GM12878 (cell line): ENCODE data around the gene TNFAIP2. TPM values are rescaled to one million over a fixed set of nuclear protein-coding genes. Genes with fewer than 3 reads are reported as not detected.

Source experiments
- ATAC-seq: fragments of 200-7000 bp; cut with Tn5 transposase; 3 replicates; pipeline ENCODE4 v1.9.1; 2020; ENCODE audit warnings: mild to moderate bottlenecking, moderate library complexity
- BruUV-seq: library from RNA; stranded (reverse); fragments of 400-500 nt; replicated peaks from 2 replicates; lab custom pipeline; 2021; lab: Mats Ljungman, UMichigan
- CTCF ChIA-PET: fragments of 300-600 bp; sonication (Branson Sonifier 250); formaldehyde crosslinking; extraction: SDS; loops from one replicate; lab custom pipeline; 2021; ENCODE audit warnings: inconsistent platforms; lab: Yijun Ruan, JAX
- POLR2A ChIA-PET: fragments of 350-600 bp; formaldehyde crosslinking; extraction: SDS; loops from one replicate; lab custom pipeline; 2021; ENCODE audit warnings: inconsistent platforms; lab: Charles Lee
- RAD21 ChIA-PET: fragments of 300-600 bp; sonication (Branson Sonifier 250); formaldehyde crosslinking; loops from one replicate; lab custom pipeline; 2023; ENCODE audit warnings: antibody characterized with exemption; ENCODE audit not compliant: unreplicated experiment; lab: Charles Lee
- SMC1A ChIA-PET: fragments of 300-600 bp; sonication (Branson Sonifier 250); formaldehyde crosslinking; loops from one replicate; lab custom pipeline; 2023; ENCODE audit not compliant: unreplicated experiment, uncharacterized antibody; lab: Charles Lee
- DNase-seq: peaks from one replicate; pipeline ENCODE4 v3.0.0-alpha.2; 2011; ENCODE audit warnings: low read depth, low spot score
- FAIRE-seq: peaks from 3 replicates; lab custom pipeline; 2011; peaks lifted over from hg19 to GRCh38; lab: Jason Lieb, UNC
- H2AFZ ChIP-seq: 2 replicates; pipeline ENCODE4 v1.6.0; 2011; ENCODE audit warnings: low read depth, low read length, control low read depth; ENCODE audit not compliant: control insufficient read depth
- H3K27ac ChIP-seq: 2 replicates; pipeline ENCODE4 v1.5.1; 2011; ENCODE audit warnings: control low read depth; ENCODE audit not compliant: control insufficient read depth, insufficient read depth
- H3K27me3 ChIP-seq, 2 experiments: replicated peaks in 1 of 2; 2 replicates each; pipeline versions ENCODE4 v1.6.0 to v1.6.1; 2011; ENCODE audit warnings: low read length in 1 of 2; ENCODE audit not compliant: control insufficient read depth in 2 of 2, insufficient read depth in 2 of 2
- H3K36me3 ChIP-seq, 2 experiments: 2 replicates each; pipeline ENCODE4 v1.5.1; 2011; ENCODE audit warnings: low read length in 1 of 2; ENCODE audit not compliant: control insufficient read depth in 2 of 2, insufficient read depth in 2 of 2
- H3K4me1 ChIP-seq: 2 replicates; pipeline ENCODE4 v1.6.1; 2011; ENCODE audit warnings: mild to moderate bottlenecking, low read length, moderate library complexity, mixed read lengths; ENCODE audit not compliant: control insufficient read depth, insufficient read depth
- H3K4me2 ChIP-seq: 2 replicates; pipeline ENCODE4 v1.6.0; 2011; ENCODE audit warnings: control low read depth; ENCODE audit not compliant: control insufficient read depth, insufficient read depth
- H3K4me3 ChIP-seq: fragments of 200-600 bp; sonication (generic); 2 replicates; pipeline ENCODE4 v1.5.1; 2016
- H3K79me2 ChIP-seq: 2 replicates; pipeline ENCODE4 v1.6.0; 2011; ENCODE audit warnings: low read length; ENCODE audit not compliant: control insufficient read depth, insufficient read depth
- H3K9ac ChIP-seq: 2 replicates; pipeline ENCODE4 v1.8.0; 2011; ENCODE audit warnings: low read length, control low read depth, mixed read lengths; ENCODE audit not compliant: control insufficient read depth, insufficient read depth
- H3K9me3 ChIP-seq: replicated peaks from 3 replicates; pipeline ENCODE4 v1.5.1; 2011; ENCODE audit warnings: mild to moderate bottlenecking, low read length; ENCODE audit not compliant: control insufficient read depth, insufficient read depth
- H4K20me1 ChIP-seq: 2 replicates; pipeline ENCODE4 v1.6.0; 2011; ENCODE audit not compliant: control insufficient read depth, insufficient read depth
- CHD4 ChIP-seq: fragments of 200-600 bp; sonication (generic); IDR thresholded peaks from 2 replicates; pipeline ENCODE4 v1.6.1; 2016; ENCODE audit warnings: mild to moderate bottlenecking
- CREM ChIP-seq: IDR thresholded peaks from 2 replicates; pipeline ENCODE4 v1.6.1; 2014; ENCODE audit warnings: antibody characterized with exemption, low read depth
- NFXL1 ChIP-seq: fragments of 450-650 bp; IDR thresholded peaks from 2 replicates; pipeline ENCODE4 v1.6.1; 2017; ENCODE audit warnings: antibody characterized with exemption, mild to moderate bottlenecking, borderline replicate concordance
- SP1 ChIP-seq: IDR thresholded peaks from one replicate; pipeline ENCODE4 v1.6.1; 2011; ENCODE audit warnings: low read depth, low read length
- YY1 ChIP-seq: IDR thresholded peaks from 2 replicates; pipeline ENCODE4 v1.6.1; 2011; ENCODE audit warnings: low read depth, mild to moderate bottlenecking, low read length
- WGBS: methylation state at CpG from one replicate; pipeline ENCODE4 v1.1.6; 2016; ENCODE audit warnings: low lambda C conversion rate; ENCODE audit not compliant: insufficient replicate concordance, insufficient coverage; ENCODE audit errors: missing lambda C conversion rate; 5-methylcytosine and 5-hydroxymethylcytosine counted together
- in situ Hi-C: fragments of 300-500 bp; cut with MboI; formaldehyde crosslinking; loops from 9 replicates; pipeline ENCODE4 v1.14.3; 2018; ENCODE audit warnings: mixed read lengths
- intact Hi-C: fragments of 100-400 bp; cut with micrococcal nuclease; formaldehyde crosslinking; loops from one replicate; pipeline ENCODE4 v1.14.2; 2022; ENCODE audit not compliant: unreplicated experiment
- polyA plus RNA-seq, 11 experiments: library from polyadenylated mRNA; depleted of rRNA in 4 of 11; unstranded in 6 of 11; stranded (reverse) in 5 of 11; fragments of >200 nt; fragmentation: Nextera tagmentation in 4 of 11; fragmentation: Illumina TruSeq in 1 of 11; extraction: Ambion mirVana in 4 of 11; extraction: Trizol in 1 of 11; gene quantifications; 1 replicate in 1 of 11; 2 replicates in 10 of 11; pipeline versions ENCODE4 v1.2.1 to v1.2.3, GENCODE V29; 2011 to 2016; ENCODE audit warnings: inconsistent platforms in 2 of 11, missing spikeins in 2 of 11, low read depth in 1 of 11
- total RNA-seq, 4 experiments: library from RNA; depleted of rRNA in 3 of 4; stranded (reverse); fragments of >200 nt in 3 of 4; fragmentation: Illumina TruSeq in 1 of 4; extraction: Trizol in 1 of 4; gene quantifications; 2 replicates each; pipeline versions ENCODE4 v1.2.1 to v1.2.3, GENCODE V29; 2013 to 2021
- TF ChIP-seq, protein P1 (sequence below): IDR thresholded peaks from 2 replicates; pipeline ENCODE4 v1.6.1; 2012; ENCODE audit warnings: improper control_type of control experiment, low read depth, low read length; ENCODE audit not compliant: insufficient replicate concordance

The TNFAIP2 gene
- total and polyA plus RNA-seq, 10 of the 15 experiments (the other 5 are each of a cell fraction or from before 2014, with no cell fraction given), result 7.1 to 150 (median 74.5) TPM

DNA sequence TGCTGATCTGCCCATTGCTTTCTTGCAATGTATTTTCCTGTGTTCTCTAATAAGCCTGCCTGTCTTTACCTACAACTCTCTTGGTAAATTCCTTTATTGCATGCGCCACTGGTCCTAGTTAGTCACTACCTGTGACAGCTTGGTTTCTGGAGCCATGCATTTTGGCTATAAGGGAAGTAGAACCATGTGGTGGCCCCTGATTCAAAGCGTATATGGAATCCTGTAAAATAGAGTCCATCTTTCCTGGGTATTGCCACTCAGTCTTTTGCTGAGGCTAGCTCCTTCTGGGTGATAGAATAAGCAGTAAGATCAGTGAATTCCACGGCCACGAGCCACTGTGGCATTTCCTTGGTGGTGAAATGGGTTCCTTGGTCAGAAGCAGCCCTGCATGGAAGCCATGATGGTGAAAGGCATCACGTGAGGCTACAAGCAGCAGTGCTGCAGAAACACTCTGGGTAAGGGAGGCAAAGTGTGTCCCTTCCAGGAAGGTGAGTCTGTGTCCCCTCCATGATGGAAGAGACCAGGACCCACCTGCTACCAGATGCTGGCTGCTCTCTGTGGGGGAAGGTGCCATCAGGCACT, 19.6 kb downstream of the TNFAIP2 start:
- POLR2A ChIA-PET, result interaction anchor here (0.6 to 2.0 kb wide), 4 partner anchors 13 to 257 kb away, joined by 3 to 7 read pairs (median 4); no protein-coding TSS in a partner anchor
- intact Hi-C loops (loop anchor here (5.0 kb wide), 1 partner anchor 44 kb away; no protein-coding TSS in a partner anchor), in situ Hi-C loops (no loop called here)
- Histone ChIP-seq H3K27ac (no peak overlapping the region), H3K27me3 (no peaks in the 10 kb centered on the region), H3K4me3 (no peak overlapping the region), H3K9ac (no peak overlapping the region), H3K9me3 (no peaks in the 10 kb centered on the region), H3K4me1 (peaks cover 16% of the 10 kb centered on the region), H3K79me2 (no peaks in the 10 kb centered on the region), H2AFZ (no peak overlapping the region), H4K20me1 (no peaks in the 10 kb centered on the region), H3K4me2 (no peak overlapping the region), H3K36me3 (no peaks in the 10 kb centered on the region)
- no peak for TF ChIP-seq YY1
- no peak for DNase-seq
- no peak for ATAC-seq
- FAIRE-seq, result no peak
- CTCF ChIA-PET, result interaction anchor here (0.6 to 8.6 kb wide), 12 partner anchors 9 to 149 kb away, joined by 3 to 176 read pairs (median 6); partner anchors contain the start of gene TNFAIP2
- SMC1A ChIA-PET, result interaction anchor here (0.6 to 3.9 kb wide), 11 partner anchors 18 to 778 kb away, joined by 3 to 60 read pairs (median 3); no protein-coding TSS in a partner anchor
- WGBS, result 32% methylated on average over 5 of the region's 5 CpGs
- RAD21 ChIA-PET, result interaction anchor here (1.0 to 5.3 kb wide), 6 partner anchors 27 to 150 kb away, joined by 5 to 120 read pairs (median 8); no protein-coding TSS in a partner anchor
- no TSS peak for BruUV-seq

DNA sequence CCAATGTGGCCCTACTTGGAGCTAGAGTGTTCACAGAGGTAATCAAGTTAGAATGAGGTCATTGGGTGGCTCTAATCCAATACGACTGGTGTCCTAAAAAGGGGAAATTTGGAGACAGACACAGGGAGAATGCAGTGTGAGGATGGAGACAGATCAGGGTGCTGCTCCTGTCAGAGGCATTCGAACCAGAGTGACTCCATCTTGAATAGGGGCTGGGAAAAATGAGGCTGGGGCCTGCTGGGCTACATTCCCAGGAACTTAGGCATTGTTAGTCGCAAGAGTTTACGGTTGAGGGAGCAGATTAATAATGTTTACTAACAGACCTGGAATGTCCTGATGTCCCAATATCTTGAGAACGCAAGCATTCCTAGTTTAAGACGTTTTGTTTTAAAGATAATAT, 20.2 kb downstream of the TNFAIP2 start:
- Histone ChIP-seq H3K36me3 (no peaks in the 10 kb centered on the region), H3K27ac (no peak overlapping the region), H3K9ac (no peak overlapping the region), H3K4me1 (peaks cover 16% of the 10 kb centered on the region), H2AFZ (no peak overlapping the region), H3K79me2 (no peaks in the 10 kb centered on the region), H3K27me3 (no peaks in the 10 kb centered on the region), H3K9me3 (no peaks in the 10 kb centered on the region), H3K4me3 (no peak overlapping the region), H4K20me1 (no peaks in the 10 kb centered on the region), H3K4me2 (no peak overlapping the region)
- POLR2A ChIA-PET, result interaction anchor here (2.0 kb wide), 1 partner anchor 38 kb away, joined by 7 read pairs; no protein-coding TSS in a partner anchor
- SMC1A ChIA-PET, result interaction anchor here (3.9 kb wide), 1 partner anchor 38 kb away, joined by 60 read pairs; no protein-coding TSS in a partner anchor
- no TSS peak for BruUV-seq
- FAIRE-seq (no peak), DNase-seq (no peak), ATAC-seq (no peak)
- CTCF ChIA-PET, result interaction anchor here (1.2 to 8.6 kb wide), 3 partner anchors 38 to 140 kb away, joined by 4 to 176 read pairs (median 4); no protein-coding TSS in a partner anchor
- in situ Hi-C loops, result no loop called here
- TF ChIP-seq CREM (no peak), CHD4 (no peak), NFXL1 (no peak), SP1 (no peak)
- TF ChIP-seq, protein P1, sequence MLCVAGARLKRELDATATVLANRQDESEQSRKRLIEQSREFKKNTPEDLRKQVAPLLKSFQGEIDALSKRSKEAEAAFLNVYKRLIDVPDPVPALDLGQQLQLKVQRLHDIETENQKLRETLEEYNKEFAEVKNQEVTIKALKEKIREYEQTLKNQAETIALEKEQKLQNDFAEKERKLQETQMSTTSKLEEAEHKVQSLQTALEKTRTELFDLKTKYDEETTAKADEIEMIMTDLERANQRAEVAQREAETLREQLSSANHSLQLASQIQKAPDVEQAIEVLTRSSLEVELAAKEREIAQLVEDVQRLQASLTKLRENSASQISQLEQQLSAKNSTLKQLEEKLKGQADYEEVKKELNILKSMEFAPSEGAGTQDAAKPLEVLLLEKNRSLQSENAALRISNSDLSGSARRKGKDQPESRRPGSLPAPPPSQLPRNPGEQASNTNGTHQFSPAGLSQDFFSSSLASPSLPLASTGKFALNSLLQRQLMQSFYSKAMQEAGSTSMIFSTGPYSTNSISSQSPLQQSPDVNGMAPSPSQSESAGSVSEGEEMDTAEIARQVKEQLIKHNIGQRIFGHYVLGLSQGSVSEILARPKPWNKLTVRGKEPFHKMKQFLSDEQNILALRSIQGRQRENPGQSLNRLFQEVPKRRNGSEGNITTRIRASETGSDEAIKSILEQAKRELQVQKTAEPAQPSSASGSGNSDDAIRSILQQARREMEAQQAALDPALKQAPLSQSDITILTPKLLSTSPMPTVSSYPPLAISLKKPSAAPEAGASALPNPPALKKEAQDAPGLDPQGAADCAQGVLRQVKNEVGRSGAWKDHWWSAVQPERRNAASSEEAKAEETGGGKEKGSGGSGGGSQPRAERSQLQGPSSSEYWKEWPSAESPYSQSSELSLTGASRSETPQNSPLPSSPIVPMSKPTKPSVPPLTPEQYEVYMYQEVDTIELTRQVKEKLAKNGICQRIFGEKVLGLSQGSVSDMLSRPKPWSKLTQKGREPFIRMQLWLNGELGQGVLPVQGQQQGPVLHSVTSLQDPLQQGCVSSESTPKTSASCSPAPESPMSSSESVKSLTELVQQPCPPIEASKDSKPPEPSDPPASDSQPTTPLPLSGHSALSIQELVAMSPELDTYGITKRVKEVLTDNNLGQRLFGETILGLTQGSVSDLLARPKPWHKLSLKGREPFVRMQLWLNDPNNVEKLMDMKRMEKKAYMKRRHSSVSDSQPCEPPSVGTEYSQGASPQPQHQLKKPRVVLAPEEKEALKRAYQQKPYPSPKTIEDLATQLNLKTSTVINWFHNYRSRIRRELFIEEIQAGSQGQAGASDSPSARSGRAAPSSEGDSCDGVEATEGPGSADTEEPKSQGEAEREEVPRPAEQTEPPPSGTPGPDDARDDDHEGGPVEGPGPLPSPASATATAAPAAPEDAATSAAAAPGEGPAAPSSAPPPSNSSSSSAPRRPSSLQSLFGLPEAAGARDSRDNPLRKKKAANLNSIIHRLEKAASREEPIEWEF, result no peak
- intact Hi-C loops, result loop anchor here (5.0 kb wide), 1 partner anchor 44 kb away; no protein-coding TSS in a partner anchor
- WGBS, result 55% methylated on average over 6 of the region's 6 CpGs
- RAD21 ChIA-PET, result interaction anchor here (1.0 kb wide), 1 partner anchor 38 kb away, joined by 5 read pairs; no protein-coding TSS in a partner anchor
